ENCODE measurements around the gene GYPE.
"Not testable (repeated sequence)": the region's sequence is repeated elsewhere in the genome, so short reads cannot be mapped to it uniquely, and the experiment has no call there.

GYPE gene

GRCh38 chr4:143905440-143905839 lies at the start of gene GYPE:
Gene GYPE, minus strand, starts transcription at chr4:143905559. Its CDS starts 52 bp downstream, at chr4:143905507.
- H3K36me3 ChIP-seq (ENCODE audit: control insufficient read depth, insufficient read depth, low read length); H3K4me1 ChIP-seq (ENCODE audit: control insufficient read depth, insufficient read depth, low read length); H3K9ac ChIP-seq (ENCODE audit: low read length): not testable (repeated sequence)

DNA sequence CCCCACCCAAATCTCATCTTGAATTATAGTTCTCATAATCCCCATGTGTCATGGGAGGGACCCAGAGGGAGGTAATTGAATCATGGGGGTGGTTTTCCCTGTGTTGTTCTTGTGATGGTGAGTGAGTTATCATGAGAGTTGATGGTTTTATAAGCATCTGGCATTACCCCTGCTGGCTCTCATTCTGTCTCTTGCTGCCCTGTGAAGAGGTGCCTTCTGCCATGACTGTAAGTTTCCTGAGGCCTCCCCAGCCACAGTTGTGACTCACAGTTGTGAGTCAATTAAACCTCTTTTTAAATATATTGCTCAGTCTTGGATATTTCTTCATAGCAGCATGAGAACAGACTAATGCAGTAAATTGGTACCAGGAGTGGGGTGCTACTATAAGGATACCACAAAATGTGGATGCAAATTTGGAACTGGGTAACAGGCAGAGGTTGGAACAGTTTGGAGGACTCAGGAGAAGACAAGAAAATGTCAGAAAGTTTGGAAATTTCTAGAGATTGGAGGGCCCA lies 46.2 kb upstream of the GYPE start:
- not testable (repeated sequence) for H3K4me1 ChIP-seq (ENCODE audit: control insufficient read depth, insufficient read depth, low read length); H3K36me3 ChIP-seq (ENCODE audit: control insufficient read depth, insufficient read depth, low read length); H3K4me3 ChIP-seq (ENCODE audit: low read length); H3K27me3 ChIP-seq (ENCODE audit: control insufficient read depth, insufficient read depth, low read length); H3K9me3 ChIP-seq (ENCODE audit: control insufficient read depth, low read length); H3K9ac ChIP-seq (ENCODE audit: low read length)

More at GRCh38 chr4:143905440-143905839, at the start of gene GYPE:
- not testable (repeated sequence) for H3K4me3 ChIP-seq (ENCODE audit: low read length); H3K9me3 ChIP-seq (ENCODE audit: control insufficient read depth, low read length); H3K27me3 ChIP-seq (ENCODE audit: control insufficient read depth, insufficient read depth, low read length)

- H3K4me3 ChIP-seq (ENCODE audit: low read length); H3K27me3 ChIP-seq (ENCODE audit: control insufficient read depth, insufficient read depth, low read length); H3K4me1 ChIP-seq (ENCODE audit: control insufficient read depth, insufficient read depth, low read length); H3K9me3 ChIP-seq (ENCODE audit: control insufficient read depth, low read length); H3K36me3 ChIP-seq (ENCODE audit: control insufficient read depth, insufficient read depth, low read length); H3K9ac ChIP-seq (ENCODE audit: low read length): not testable (repeated sequence)
Observed at GRCh38 chr4:143950967-143951366, 45.6 kb upstream of the GYPE start.

- not testable (repeated sequence) for H3K9me3 ChIP-seq (ENCODE audit: control insufficient read depth, low read length); H3K9ac ChIP-seq (ENCODE audit: low read length); H3K36me3 ChIP-seq (ENCODE audit: control insufficient read depth, insufficient read depth, low read length); H3K27me3 ChIP-seq (ENCODE audit: control insufficient read depth, insufficient read depth, low read length); H3K4me1 ChIP-seq (ENCODE audit: control insufficient read depth, insufficient read depth, low read length); H3K4me3 ChIP-seq (ENCODE audit: low read length)
Observed at GRCh38 chr4:143950185-143950584, 44.8 kb upstream of the GYPE start.

- not testable (repeated sequence) for H3K9me3 ChIP-seq (ENCODE audit: control insufficient read depth, low read length); H3K36me3 ChIP-seq (ENCODE audit: control insufficient read depth, insufficient read depth, low read length); H3K4me3 ChIP-seq (ENCODE audit: low read length); H3K9ac ChIP-seq (ENCODE audit: low read length); H3K27me3 ChIP-seq (ENCODE audit: control insufficient read depth, insufficient read depth, low read length); H3K4me1 ChIP-seq (ENCODE audit: control insufficient read depth, insufficient read depth, low read length)
Observed at GRCh38 chr4:143947493-143947892, 42.1 kb upstream of the GYPE start.

GRCh38 chr4:143940708-143941107 lies 35.3 kb upstream of the GYPE start:
- H3K9me3 ChIP-seq (ENCODE audit: control insufficient read depth, low read length); H3K27me3 ChIP-seq (ENCODE audit: control insufficient read depth, insufficient read depth, low read length); H3K4me3 ChIP-seq (ENCODE audit: low read length); H3K36me3 ChIP-seq (ENCODE audit: control insufficient read depth, insufficient read depth, low read length); H3K9ac ChIP-seq (ENCODE audit: low read length); H3K4me1 ChIP-seq (ENCODE audit: control insufficient read depth, insufficient read depth, low read length): not testable (repeated sequence)

DNA sequence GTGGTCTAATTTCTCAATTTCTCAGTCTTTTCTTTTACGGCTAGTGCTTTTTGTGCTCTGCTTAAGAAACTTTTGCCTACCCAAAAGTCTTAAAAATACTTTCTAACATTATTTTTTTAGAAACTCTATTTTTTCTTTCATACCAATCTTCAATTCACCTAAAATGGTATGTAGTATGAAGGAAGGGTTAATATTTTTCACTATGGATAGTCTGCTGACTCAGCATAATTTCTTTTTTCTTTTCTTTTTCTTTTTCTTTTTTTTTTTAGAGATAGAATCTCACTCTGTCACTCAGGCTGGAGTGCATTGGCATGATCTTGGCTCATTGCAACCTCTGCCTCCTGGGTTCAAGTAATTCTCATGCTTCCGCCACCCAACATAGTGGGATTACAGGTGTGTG lies 34.2 kb upstream of the GYPE start:
- H3K9me3 ChIP-seq (ENCODE audit: control insufficient read depth, low read length): no peaks in the 10 kb centered on the region
- H3K9ac ChIP-seq (ENCODE audit: low read length): no peak overlapping the region
- no peaks in the 10 kb centered on the region for H3K27me3 ChIP-seq (ENCODE audit: control insufficient read depth, insufficient read depth, low read length)
- no peaks in the 10 kb centered on the region for H3K4me1 ChIP-seq (ENCODE audit: control insufficient read depth, insufficient read depth, low read length)
- H3K4me3 ChIP-seq (ENCODE audit: low read length): no peak overlapping the region
- H3K36me3 ChIP-seq (ENCODE audit: control insufficient read depth, insufficient read depth, low read length): no peaks in the 10 kb centered on the region

DNA sequence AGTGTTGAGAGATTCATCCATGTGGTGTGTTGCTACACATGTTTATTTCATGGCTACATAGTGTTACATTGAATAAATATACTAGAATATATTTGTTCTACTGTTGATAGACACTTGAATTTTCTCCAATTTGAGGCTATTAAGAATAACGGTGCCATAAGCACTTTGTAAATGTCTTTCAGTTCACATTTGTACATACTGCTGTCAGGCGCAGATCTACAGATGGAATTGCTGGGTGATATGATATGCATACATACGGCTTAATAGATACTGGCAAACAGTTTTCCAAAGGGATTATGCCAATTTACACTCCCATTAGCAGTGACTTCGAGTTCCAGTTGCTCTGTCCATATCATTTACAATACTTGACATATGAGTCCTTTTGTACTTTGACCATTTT lies 33.5 kb upstream of the GYPE start:
- H3K4me3 ChIP-seq (ENCODE audit: low read length); H3K27me3 ChIP-seq (ENCODE audit: control insufficient read depth, insufficient read depth, low read length); H3K4me1 ChIP-seq (ENCODE audit: control insufficient read depth, insufficient read depth, low read length); H3K36me3 ChIP-seq (ENCODE audit: control insufficient read depth, insufficient read depth, low read length); H3K9ac ChIP-seq (ENCODE audit: low read length); H3K9me3 ChIP-seq (ENCODE audit: control insufficient read depth, low read length): not testable (repeated sequence)

- Histone ChIP-seq H3K27me3 (ENCODE audit: control insufficient read depth, insufficient read depth, low read length) (no peaks in the 10 kb centered on the region), H3K9ac (ENCODE audit: low read length) (no peak overlapping the region), H3K4me3 (ENCODE audit: low read length) (no peak overlapping the region), H3K4me1 (ENCODE audit: control insufficient read depth, insufficient read depth, low read length) (no peaks in the 10 kb centered on the region), H3K36me3 (ENCODE audit: control insufficient read depth, insufficient read depth, low read length) (no peaks in the 10 kb centered on the region), H3K9me3 (ENCODE audit: control insufficient read depth, low read length) (no peaks in the 10 kb centered on the region)
Observed at GRCh38 chr4:143921181-143921580, 15.8 kb upstream of the GYPE start.

GRCh38 chr4:143916485-143916884 lies 11.1 kb upstream of the GYPE start:
- H3K9me3 ChIP-seq (ENCODE audit: control insufficient read depth, low read length); H3K9ac ChIP-seq (ENCODE audit: low read length): not testable (repeated sequence)

DNA sequence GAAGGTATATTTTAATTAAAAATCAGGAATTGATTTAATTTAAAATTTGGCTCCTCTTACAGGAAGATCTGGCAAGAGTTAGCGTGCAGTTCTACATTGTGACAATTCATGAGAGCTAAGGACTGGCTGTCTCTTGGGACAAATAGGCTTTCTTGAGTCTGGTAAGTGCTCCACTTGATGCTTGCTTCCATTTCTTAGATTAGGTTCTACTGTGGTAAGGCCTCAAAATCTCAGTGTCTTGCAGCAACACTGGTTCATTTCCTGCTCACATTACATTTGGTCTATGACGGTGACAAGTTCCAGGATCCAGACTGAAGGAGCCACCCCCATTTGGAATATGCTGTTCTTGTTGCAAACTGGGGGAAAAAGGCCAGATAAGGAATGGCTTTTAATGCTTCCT lies 7.1 kb upstream of the GYPE start:
- H3K9me3 ChIP-seq (ENCODE audit: control insufficient read depth, low read length); H3K36me3 ChIP-seq (ENCODE audit: control insufficient read depth, insufficient read depth, low read length); H3K9ac ChIP-seq (ENCODE audit: low read length); H3K4me3 ChIP-seq (ENCODE audit: low read length); H3K4me1 ChIP-seq (ENCODE audit: control insufficient read depth, insufficient read depth, low read length); H3K27me3 ChIP-seq (ENCODE audit: control insufficient read depth, insufficient read depth, low read length): not testable (repeated sequence)

More at GRCh38 chr4:143916485-143916884, 11.1 kb upstream of the GYPE start:
- H3K36me3 ChIP-seq (ENCODE audit: control insufficient read depth, insufficient read depth, low read length); H3K27me3 ChIP-seq (ENCODE audit: control insufficient read depth, insufficient read depth, low read length); H3K4me1 ChIP-seq (ENCODE audit: control insufficient read depth, insufficient read depth, low read length); H3K4me3 ChIP-seq (ENCODE audit: low read length): not testable (repeated sequence)

DNA sequence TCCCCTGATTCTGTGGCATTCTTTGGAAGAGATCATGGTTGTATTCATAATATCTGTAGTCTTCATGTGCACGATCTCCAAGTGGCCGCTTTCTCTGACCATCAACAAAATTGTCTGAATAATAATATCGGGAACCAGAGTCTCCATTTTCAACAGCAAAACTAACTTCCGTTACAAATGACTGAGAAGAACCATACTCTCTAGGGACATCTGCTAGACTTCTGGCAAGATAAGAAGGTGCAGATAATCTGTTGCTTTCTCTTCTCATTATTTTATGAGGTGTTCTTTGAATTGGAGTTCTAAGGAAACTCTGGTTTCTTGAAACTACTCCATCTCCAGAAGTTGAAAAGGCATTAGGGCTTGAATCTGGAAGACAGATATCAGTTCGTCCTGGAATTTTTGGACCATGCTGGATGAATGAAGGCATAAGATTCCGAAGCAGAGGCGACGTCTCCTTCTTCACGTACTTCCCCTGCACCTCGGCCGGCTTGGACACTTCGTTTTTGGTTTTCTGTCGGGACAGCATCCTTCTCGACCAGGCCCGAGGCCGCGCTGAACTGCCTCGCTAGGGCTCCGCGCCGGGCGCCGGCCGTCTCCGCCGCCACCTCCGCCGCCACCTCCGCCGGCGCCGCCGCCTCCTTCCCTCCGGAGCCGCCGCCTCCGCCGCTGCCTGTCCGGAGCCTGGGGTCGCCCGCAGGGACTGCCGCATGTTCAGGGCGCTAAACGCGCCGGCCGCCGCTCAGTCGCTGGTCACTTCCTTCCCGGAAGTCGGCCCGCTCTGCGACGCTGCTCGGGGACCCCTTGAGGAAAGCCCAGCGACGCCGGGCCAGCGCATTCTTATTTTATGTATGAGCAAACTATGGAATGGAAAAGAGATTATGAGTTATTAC lies 6.4 kb upstream of the GYPE start:
- not testable (repeated sequence) for H3K36me3 ChIP-seq (ENCODE audit: control insufficient read depth, insufficient read depth, low read length); H3K9ac ChIP-seq (ENCODE audit: low read length); H3K4me1 ChIP-seq (ENCODE audit: control insufficient read depth, insufficient read depth, low read length); H3K27me3 ChIP-seq (ENCODE audit: control insufficient read depth, insufficient read depth, low read length); H3K9me3 ChIP-seq (ENCODE audit: control insufficient read depth, low read length); H3K4me3 ChIP-seq (ENCODE audit: low read length)

GRCh38 chr4:143910906-143911305 lies 5.5 kb upstream of the GYPE start:
- not testable (repeated sequence) for H3K4me3 ChIP-seq (ENCODE audit: low read length); H3K36me3 ChIP-seq (ENCODE audit: control insufficient read depth, insufficient read depth, low read length); H3K27me3 ChIP-seq (ENCODE audit: control insufficient read depth, insufficient read depth, low read length); H3K4me1 ChIP-seq (ENCODE audit: control insufficient read depth, insufficient read depth, low read length); H3K9me3 ChIP-seq (ENCODE audit: control insufficient read depth, low read length); H3K9ac ChIP-seq (ENCODE audit: low read length)

All from mucosa of stomach (tissue), 1 donor.